Central memory CD8-positive, alpha-beta T cell (primary cell): Measurements from ENCODE around the gene FSTL1.
A peak's percentile ranks its signal among the peaks of the same experiment; 100 is the strongest.

Experiments
- ATAC-seq: fragments of 150-1000 bp; cut with Tn5 transposase; replicated peaks from 2 replicates; pipeline ENCODE4 v1.10.0; 2022; ENCODE audit warnings: mild to moderate bottlenecking, moderate FRiP score, moderate number of reproducible peaks; ENCODE audit not compliant: poor library complexity, severe bottlenecking; ENCODE audit errors: extremely low read depth
- DNase-seq, 2 donors: peaks; one replicate each; pipeline ENCODE4 v3.0.0; 2021; ENCODE audit warnings: low spot score in 2 of 2
- H3K27ac Mint-ChIP-seq: one replicate; pipeline ENCODE4 v1.8.0; 2022; ENCODE audit warnings: low read depth, mild to moderate bottlenecking, moderate library complexity, mixed read lengths
- H3K27me3 Mint-ChIP-seq: one replicate; pipeline ENCODE4 v1.8.0; 2022; ENCODE audit warnings: mixed read lengths
- H3K36me3 Mint-ChIP-seq: one replicate; pipeline ENCODE4 v1.8.0; 2022; ENCODE audit warnings: mild to moderate bottlenecking, moderate library complexity, mixed read lengths; ENCODE audit not compliant: insufficient read depth
- H3K4me1 Mint-ChIP-seq: one replicate; pipeline ENCODE4 v1.8.0; 2022; ENCODE audit warnings: mixed read lengths
- H3K4me3 Mint-ChIP-seq: one replicate; pipeline ENCODE4 v1.8.0; 2022; ENCODE audit warnings: mild to moderate bottlenecking, moderate library complexity, mixed read lengths
- H3K9me3 Mint-ChIP-seq: one replicate; pipeline ENCODE4 v1.8.0; 2022; ENCODE audit warnings: mixed read lengths

FSTL1 gene

GRCh38 chr3:120450600-120451271, at the start of gene FSTL1:
TSS of gene FSTL1 (minus strand) at chr3:120450992. CDS start at chr3:120450746, 246 bp downstream.
- Mint-ChIP-seq H3K27ac (no peak within 1 kb of the TSS), H3K9me3 (no peaks in the 10 kb centered on the region), H3K4me3 (peak within 1 kb of the TSS; percentile 65), H3K27me3 (peaks cover 70% of the 10 kb centered on the region), H3K36me3 (no peaks in the 10 kb centered on the region), H3K4me1 (no peaks in the 10 kb centered on the region)
- DNase-seq (no peak), ATAC-seq (no peak)

DNA sequence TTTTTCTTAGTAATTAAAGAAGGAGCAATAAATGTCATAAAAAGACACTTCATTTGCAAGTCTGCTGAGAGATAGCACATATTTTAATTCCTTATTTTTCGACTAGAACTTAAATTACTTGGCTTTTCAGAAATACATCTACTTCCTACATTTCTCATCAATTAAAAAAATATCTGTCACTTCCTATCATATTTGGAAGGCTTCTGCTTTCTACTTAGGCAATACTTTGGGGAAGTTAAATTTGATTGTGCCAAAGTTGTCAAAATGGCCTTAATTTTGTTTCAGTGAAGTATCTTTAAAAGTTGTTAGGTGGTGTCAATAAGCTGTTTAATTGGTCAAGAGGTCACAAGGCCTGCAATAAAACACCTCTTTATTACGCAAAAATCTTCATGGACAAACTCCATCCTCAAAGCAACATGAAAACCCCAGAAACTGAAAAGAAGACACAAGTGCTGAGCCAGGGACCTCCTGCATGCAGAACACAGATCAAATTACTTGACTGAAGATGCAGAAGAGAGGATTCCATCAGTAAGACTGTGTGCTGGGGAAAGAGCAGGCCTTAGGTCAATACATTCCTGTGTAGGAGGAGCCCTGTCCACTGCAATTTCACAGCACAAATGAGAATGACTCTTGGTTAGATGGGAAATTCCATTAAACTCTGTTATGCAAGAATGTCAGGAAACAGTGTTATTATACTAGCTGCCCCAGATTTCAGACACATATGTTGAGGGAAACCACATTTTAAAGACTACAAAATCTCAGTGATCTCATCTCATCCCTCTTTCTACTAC, 48.0 kb upstream of the FSTL1 start:
- Mint-ChIP-seq H3K27me3 (peaks cover 22% of the 10 kb centered on the region), H3K27ac (no peak overlapping the region), H3K4me3 (no peak overlapping the region), H3K4me1 (no peaks in the 10 kb centered on the region), H3K9me3 (peaks cover 15% of the 10 kb centered on the region), H3K36me3 (peaks cover 1% of the 10 kb centered on the region)
- DNase-seq (no peak), ATAC-seq (no peak)

DNA sequence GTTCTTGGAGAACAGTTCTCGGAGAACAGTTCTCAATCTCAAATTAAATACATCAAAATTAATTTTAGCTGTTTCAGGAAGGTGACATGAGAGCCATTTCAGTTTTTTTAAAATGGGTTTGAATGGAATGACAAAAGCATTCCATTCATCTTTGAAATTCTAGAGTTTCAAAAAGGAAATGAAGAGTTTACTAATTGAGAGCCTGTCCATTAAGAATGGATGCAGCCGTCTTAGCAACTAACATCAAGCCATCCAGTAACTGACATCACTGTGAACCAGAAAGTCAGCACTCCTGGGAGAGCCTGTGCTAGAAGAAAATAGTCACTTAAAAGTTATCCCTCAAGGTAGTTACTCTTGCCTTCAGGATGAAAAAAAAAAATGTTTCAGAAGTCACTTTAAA, 47.0 kb upstream of the FSTL1 start:
- H3K9me3 Mint-ChIP-seq, result peaks cover 17% of the 10 kb centered on the region
- no peaks in the 10 kb centered on the region for H3K4me1 Mint-ChIP-seq
- ATAC-seq (no peak), DNase-seq (no peak)
- peaks cover 30% of the 10 kb centered on the region for H3K27me3 Mint-ChIP-seq
- H3K27ac Mint-ChIP-seq, result no peak overlapping the region
- H3K36me3 Mint-ChIP-seq, result peaks cover 1% of the 10 kb centered on the region
- no peak overlapping the region for H3K4me3 Mint-ChIP-seq

- peaks cover 1% of the 10 kb centered on the region for H3K36me3 Mint-ChIP-seq
- H3K27me3 Mint-ChIP-seq, result peaks cover 34% of the 10 kb centered on the region
- no peaks in the 10 kb centered on the region for H3K4me1 Mint-ChIP-seq
- no peak overlapping the region for H3K27ac Mint-ChIP-seq
- peaks cover 17% of the 10 kb centered on the region for H3K9me3 Mint-ChIP-seq
- ATAC-seq, result no peak
- H3K4me3 Mint-ChIP-seq, result no peak overlapping the region
- DNase-seq, result no peak
Observed at GRCh38 chr3:120497336-120497735, 46.5 kb upstream of the FSTL1 start.

DNA sequence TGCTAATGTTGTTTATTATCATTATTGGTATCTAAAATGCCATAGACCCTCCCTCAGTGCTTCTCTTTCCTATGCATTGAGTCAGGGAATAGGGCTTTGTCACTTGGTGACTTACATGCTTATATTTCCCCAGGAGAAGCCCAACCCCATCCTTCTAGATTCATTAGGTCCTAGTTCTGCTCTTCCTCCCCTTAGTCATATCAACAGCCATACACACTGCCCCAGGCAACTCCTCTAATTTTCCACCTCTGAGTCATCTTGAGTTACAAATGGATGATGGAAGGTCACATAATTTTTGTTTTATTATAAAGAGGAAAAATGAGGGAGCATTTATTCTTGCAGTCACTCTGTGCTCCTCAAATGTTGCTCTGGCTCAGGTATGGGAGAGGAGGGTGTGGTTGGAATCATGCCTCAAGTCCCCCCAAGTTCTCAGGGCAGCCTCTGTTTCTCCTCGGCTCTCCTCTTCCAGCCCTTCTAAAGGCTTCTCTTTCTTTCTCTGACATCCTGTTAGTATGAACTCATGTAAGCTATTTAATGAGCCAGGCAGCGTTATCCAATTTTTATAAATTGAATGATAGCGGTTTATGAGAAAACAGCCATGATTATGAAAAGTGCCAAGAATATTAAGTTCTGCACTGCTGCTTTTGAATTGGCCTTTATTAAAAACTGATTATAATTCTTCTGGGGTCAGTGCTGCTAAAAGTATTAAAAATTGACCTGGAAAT, 45.6 kb upstream of the FSTL1 start:
- ATAC-seq (no peak), DNase-seq (no peak)
- Mint-ChIP-seq H3K4me1 (no peaks in the 10 kb centered on the region), H3K27ac (no peak overlapping the region), H3K27me3 (peaks cover 43% of the 10 kb centered on the region), H3K4me3 (no peak overlapping the region), H3K36me3 (peaks cover 1% of the 10 kb centered on the region), H3K9me3 (peaks cover 17% of the 10 kb centered on the region)

GRCh38 chr3:120495809-120496208, 45.0 kb upstream of the FSTL1 start:
- H3K36me3 Mint-ChIP-seq, result peaks cover 1% of the 10 kb centered on the region
- peaks cover 49% of the 10 kb centered on the region for H3K27me3 Mint-ChIP-seq
- no peak overlapping the region for H3K4me3 Mint-ChIP-seq
- ATAC-seq, result no peak
- DNase-seq, result no peak
- no peak overlapping the region for H3K27ac Mint-ChIP-seq
- peaks cover 17% of the 10 kb centered on the region for H3K9me3 Mint-ChIP-seq
- no peaks in the 10 kb centered on the region for H3K4me1 Mint-ChIP-seq

- DNase-seq, result no peak
- Mint-ChIP-seq H3K4me3 (no peak overlapping the region), H3K9me3 (peaks cover 17% of the 10 kb centered on the region), H3K27ac (no peak overlapping the region), H3K27me3 (peaks cover 69% of the 10 kb centered on the region), H3K36me3 (no peaks in the 10 kb centered on the region), H3K4me1 (no peaks in the 10 kb centered on the region)
- ATAC-seq, result no peak
Observed at GRCh38 chr3:120492103-120492502, 41.3 kb upstream of the FSTL1 start.

- Mint-ChIP-seq H3K4me3 (no peak overlapping the region), H3K36me3 (no peaks in the 10 kb centered on the region), H3K9me3 (peaks cover 9% of the 10 kb centered on the region), H3K27ac (no peak overlapping the region), H3K27me3 (peaks cover 83% of the 10 kb centered on the region), H3K4me1 (no peaks in the 10 kb centered on the region)
- no peak for DNase-seq
- ATAC-seq, result no peak
Observed at GRCh38 chr3:120489421-120489820, 38.6 kb upstream of the FSTL1 start.

DNA sequence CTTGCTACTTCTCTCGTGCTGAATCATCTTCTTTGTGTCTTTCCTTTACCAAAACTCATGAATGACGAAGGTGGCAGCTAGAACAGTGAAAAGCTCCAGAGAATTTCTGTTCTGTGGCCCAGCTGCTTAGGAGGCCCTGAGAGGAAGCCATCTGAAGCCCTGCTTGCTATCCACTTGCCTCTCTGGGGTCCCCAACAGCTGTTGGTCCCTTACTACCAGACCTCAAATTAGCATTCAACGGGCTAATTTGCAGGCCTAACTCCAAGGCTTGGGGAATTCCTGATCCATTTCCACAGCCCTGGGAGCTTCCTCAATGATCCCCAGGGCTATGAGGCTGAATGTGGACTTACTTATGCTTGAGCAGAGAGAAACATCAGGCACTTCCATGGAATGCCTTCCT, 37.5 kb upstream of the FSTL1 start:
- no peak overlapping the region for H3K4me3 Mint-ChIP-seq
- no peaks in the 10 kb centered on the region for H3K9me3 Mint-ChIP-seq
- DNase-seq (no peak), ATAC-seq (no peak)
- H3K27ac Mint-ChIP-seq, result no peak overlapping the region
- no peaks in the 10 kb centered on the region for H3K4me1 Mint-ChIP-seq
- peaks cover 74% of the 10 kb centered on the region for H3K27me3 Mint-ChIP-seq
- no peaks in the 10 kb centered on the region for H3K36me3 Mint-ChIP-seq

DNA sequence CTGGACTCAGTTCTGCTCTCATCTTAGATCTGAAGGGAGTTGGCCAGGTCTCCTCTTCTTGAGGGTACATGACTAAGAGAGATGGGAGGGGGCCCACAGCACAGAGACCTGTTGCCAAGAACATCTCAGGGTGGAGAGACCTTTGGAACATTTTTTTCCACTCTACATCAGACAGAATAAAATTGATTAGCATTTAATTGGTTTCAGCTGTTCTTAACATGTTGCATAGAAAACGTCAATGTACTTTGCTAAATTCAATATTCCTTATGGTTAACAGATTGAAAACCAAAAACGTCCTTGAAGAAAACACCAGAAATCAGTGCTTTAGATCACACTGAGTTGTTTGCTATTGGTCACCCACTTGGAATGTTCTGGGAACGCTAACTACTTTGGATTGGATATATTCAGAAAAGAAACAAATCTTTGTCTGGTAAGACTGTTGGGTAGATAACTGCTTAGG, 36.4 kb upstream of the FSTL1 start:
- DNase-seq, result no peak

GRCh38 chr3:120481081-120481480, 30.3 kb upstream of the FSTL1 start:
- H3K4me1 Mint-ChIP-seq, result no peaks in the 10 kb centered on the region
- no peaks in the 10 kb centered on the region for H3K9me3 Mint-ChIP-seq
- peaks cover 3% of the 10 kb centered on the region for H3K36me3 Mint-ChIP-seq
- no peak overlapping the region for H3K4me3 Mint-ChIP-seq
- H3K27me3 Mint-ChIP-seq, result peaks cover 25% of the 10 kb centered on the region
- H3K27ac Mint-ChIP-seq, result no peak overlapping the region
- DNase-seq (no peak), ATAC-seq (no peak)

More for the DNA sequence above, 36.4 kb upstream of the FSTL1 start:
- H3K9me3 Mint-ChIP-seq, result no peaks in the 10 kb centered on the region
- no peak overlapping the region for H3K27ac Mint-ChIP-seq
- peaks cover 65% of the 10 kb centered on the region for H3K27me3 Mint-ChIP-seq
- ATAC-seq, result no peak
- peaks cover 3% of the 10 kb centered on the region for H3K36me3 Mint-ChIP-seq
- H3K4me1 Mint-ChIP-seq, result no peaks in the 10 kb centered on the region
- no peak overlapping the region for H3K4me3 Mint-ChIP-seq

DNA sequence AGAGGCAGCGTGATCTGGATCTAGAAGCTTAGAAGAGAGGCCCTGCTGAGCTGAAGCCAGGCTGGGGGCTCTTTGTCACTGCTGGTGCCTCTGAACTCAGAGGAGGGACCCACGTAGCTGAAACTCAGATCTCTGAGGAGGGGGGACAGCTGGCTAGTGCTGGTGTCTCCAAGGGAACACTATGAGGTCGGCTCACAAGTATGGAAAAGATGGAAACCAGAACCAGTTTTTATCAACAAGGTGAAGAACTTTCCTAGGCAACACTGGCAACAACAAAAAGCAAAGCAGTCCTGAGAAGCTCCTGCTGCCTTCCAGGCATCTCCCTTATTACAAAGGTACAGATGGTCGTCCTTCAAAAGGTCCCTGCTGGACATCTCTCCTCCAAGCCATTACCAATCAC, 27.0 kb upstream of the FSTL1 start:
- Mint-ChIP-seq H3K4me1 (no peaks in the 10 kb centered on the region), H3K27ac (no peak overlapping the region), H3K27me3 (peaks cover 49% of the 10 kb centered on the region), H3K36me3 (peaks cover 1% of the 10 kb centered on the region), H3K9me3 (no peaks in the 10 kb centered on the region), H3K4me3 (no peak overlapping the region)
- ATAC-seq (no peak), DNase-seq (no peak)
